HG02852 (cell line): ENCODE data around the gene XRCC6.
"Not testable (repeated sequence)": the region's sequence is repeated elsewhere in the genome, so short reads cannot be mapped to it uniquely, and the experiment has no call there.

Source experiments
- ATAC-seq: cut with Tn5 transposase; IDR thresholded peaks from one replicate; pipeline ENCODE4 v1.9.1; 2021; ENCODE audit warnings: mild to moderate bottlenecking, moderate library complexity; ENCODE audit not compliant: unreplicated experiment

Gene XRCC6

GRCh38 chr22:41648432-41648831, 27.3 kb downstream of the XRCC6 start:
- no peak for ATAC-seq

- ATAC-seq, result no peak
Measured at GRCh38 chr22:41650229-41650628, 29.1 kb downstream of the XRCC6 start.

GRCh38 chr22:41650821-41651220, 29.7 kb downstream of the XRCC6 start:
- no peak for ATAC-seq

GRCh38 chr22:41654322-41654721, 33.2 kb downstream of the XRCC6 start:
- no peak for ATAC-seq

- ATAC-seq, result no peak
Measured at GRCh38 chr22:41656556-41656955, 35.5 kb downstream of the XRCC6 start.

GRCh38 chr22:41657709-41658108, 36.6 kb downstream of the XRCC6 start:
- no peak for ATAC-seq

- no peak for ATAC-seq
Measured at GRCh38 chr22:41658869-41659268, 37.8 kb downstream of the XRCC6 start.

GRCh38 chr22:41659941-41660340, 38.8 kb downstream of the XRCC6 start:
- no peak for ATAC-seq

GRCh38 chr22:41660416-41660815, 39.3 kb downstream of the XRCC6 start:
- no peak for ATAC-seq

- no peak for ATAC-seq
Measured at GRCh38 chr22:41661088-41661487, 40.0 kb downstream of the XRCC6 start.

- no peak for ATAC-seq
Measured at GRCh38 chr22:41661713-41662112, 40.6 kb downstream of the XRCC6 start.

GRCh38 chr22:41663594-41663993, 42.5 kb downstream of the XRCC6 start:
- ATAC-seq, result not testable (repeated sequence)

GRCh38 chr22:41664490-41664889, 43.4 kb downstream of the XRCC6 start:
- ATAC-seq, result no peak

GRCh38 chr22:41664951-41665350, 43.9 kb downstream of the XRCC6 start:
- ATAC-seq, result no peak

GRCh38 chr22:41668971-41669911, 48.1 kb downstream of the XRCC6 start:
- ATAC-seq, result no peak

GRCh38 chr22:41672096-41672495, 51.0 kb downstream of the XRCC6 start:
- not testable (repeated sequence) for ATAC-seq

- ATAC-seq, result no peak
Measured at GRCh38 chr22:41672780-41673509, 51.9 kb downstream of the XRCC6 start.

GRCh38 chr22:41674846-41675340, 53.8 kb downstream of the XRCC6 start:
- no peak for ATAC-seq

- ATAC-seq, result no peak
Measured at GRCh38 chr22:41676134-41676533, 55.0 kb downstream of the XRCC6 start.

GRCh38 chr22:41681616-41682015, 60.5 kb downstream of the XRCC6 start:
- no peak for ATAC-seq

GRCh38 chr22:41682033-41682807, 61.1 kb downstream of the XRCC6 start:
- ATAC-seq, result peak; percentile 67
